ENCODE data around the gene KRT74. TPM values are rescaled to one million over a fixed set of nuclear protein-coding genes. Genes with fewer than 3 reads are reported as not detected.

The KRT74 gene
- total and polyA plus RNA-seq, 4 experiments from 2014 or later = not detected

DNA sequence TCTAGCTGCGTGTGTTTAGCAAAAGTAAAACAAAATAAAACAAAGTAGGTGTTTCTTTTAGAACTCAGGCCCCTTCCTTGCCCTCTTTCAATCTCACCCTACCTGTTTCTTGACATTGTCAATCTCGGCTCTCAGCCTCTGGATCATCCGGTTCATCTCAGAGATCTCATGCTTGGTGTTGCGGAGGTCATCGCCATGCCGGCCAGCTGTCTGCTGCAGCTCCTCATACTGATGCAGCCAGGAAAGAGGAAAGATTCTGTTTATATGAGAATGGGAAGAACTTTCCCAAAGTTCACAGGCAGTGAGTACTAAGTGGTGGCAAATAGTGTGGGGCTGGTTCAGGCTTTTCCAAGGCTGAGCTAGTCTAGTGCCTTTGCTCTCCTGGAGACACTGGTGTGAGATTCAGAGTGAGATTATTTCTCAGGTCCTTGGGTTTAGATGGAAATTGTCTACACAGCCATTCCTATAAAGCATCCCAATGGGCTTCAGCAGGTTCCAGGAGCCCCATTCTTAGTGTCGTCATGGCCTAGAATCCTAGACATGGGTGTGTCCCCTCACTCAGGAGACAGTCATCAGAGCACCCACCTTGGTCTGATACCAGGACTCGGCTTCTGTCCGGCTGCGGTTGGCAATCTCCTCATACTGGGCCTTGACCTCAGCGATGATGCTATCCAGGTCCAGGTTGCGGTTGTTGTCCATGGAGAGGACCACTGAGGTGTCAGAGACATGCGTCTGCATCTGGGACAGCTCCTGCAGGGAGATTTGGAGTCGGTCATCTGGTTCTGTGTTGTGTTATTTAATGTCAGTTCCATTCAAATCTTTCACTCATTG, 56.4 kb downstream of the KRT74 start:
- intact Hi-C loops (cut with micrococcal nuclease) = no loop called here
- POLR2A ChIA-PET (ENCODE audit: partially characterized antibody) = no interaction called here

DNA sequence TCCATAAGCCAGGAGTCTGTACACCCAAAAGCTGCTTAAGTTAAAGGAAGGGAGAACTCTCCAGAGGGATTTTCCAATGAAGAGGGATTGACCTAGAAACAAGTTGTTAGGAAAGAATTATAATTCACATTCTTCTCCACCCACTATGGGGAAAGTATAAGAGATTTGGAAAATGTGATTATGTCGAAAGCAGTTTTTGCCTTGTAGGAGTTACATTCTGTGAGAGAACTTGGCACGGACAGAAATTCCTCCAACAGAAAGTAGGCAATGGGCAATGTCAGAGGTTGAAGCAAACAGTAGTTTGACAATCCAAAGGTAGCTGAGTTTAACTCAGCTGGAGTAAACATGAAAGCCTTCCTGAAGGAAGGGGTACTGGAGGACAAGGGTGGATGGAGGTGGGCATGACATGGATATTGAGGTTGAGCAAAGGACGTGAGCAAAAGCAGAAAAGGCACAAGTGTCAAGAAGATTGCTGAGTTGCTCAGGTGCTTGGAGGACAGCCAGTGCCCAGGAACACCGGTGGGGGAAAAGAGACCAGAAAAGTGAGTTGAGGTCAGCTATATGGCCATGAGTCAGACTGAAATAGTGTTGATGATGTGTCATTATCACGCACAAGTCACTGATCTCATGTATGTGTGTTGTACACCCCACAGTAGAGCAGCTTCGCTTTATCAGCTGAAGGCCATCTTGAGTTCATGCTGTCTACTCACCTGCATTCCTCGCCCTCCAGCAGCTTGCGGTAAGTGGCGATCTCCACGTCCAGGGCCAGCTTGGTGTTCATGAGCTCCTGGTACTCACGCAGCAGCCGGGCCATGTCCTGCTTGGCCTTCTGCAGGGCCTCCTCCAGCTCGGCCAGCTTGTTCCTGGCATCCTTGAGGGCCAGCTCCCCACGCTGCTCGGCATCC, 57.5 kb downstream of the KRT74 start:
- H3K9me3 Mint-ChIP-seq = peaks cover 0 to 9% (median 6%) of the 10 kb centered on the region in 8 donors
- Histone ChIP-seq H3K27me3 (ENCODE audit: insufficient read depth, low read length) (no peaks in the 10 kb centered on the region), H3K4me3 (ENCODE audit: low read length in 2 of 2) (no peak overlapping the region), H3K36me3 (ENCODE audit: insufficient read depth, low read length) (no peaks in the 10 kb centered on the region), H3K27ac (ENCODE audit: low read depth, low read length) (no peak overlapping the region), H3K9me3 (ENCODE audit: control insufficient read depth in 1 of 2, low read length in 2 of 2) (no peaks in the 10 kb centered on the region), H3K4me1 (ENCODE audit: insufficient read depth, low read length) (no peaks in the 10 kb centered on the region)
- intact Hi-C loops (cut with micrococcal nuclease) = no loop called here
- H3K27ac Mint-ChIP-seq = no peak overlapping the region
- H3K4me3 Mint-ChIP-seq = no peak overlapping the region
- H3K4me1 Mint-ChIP-seq = no peaks in the 10 kb centered on the region
- H3K36me3 Mint-ChIP-seq = no peaks in the 10 kb centered on the region
- CTCF ChIA-PET (ENCODE audit: partially characterized antibody) = interaction anchor here (0.9 to 1.0 kb wide), 2 partner anchors 65 to 364 kb away, joined by 3 read pairs; no protein-coding TSS in a partner anchor
- no peak for DNase-seq
- POLR2A ChIA-PET (ENCODE audit: partially characterized antibody) = no interaction called here
- H3K27me3 Mint-ChIP-seq = peaks cover 7 to 12% of the 10 kb centered on the region in 2 donors

More for the DNA sequence above, 56.4 kb downstream of the KRT74 start:
- Histone ChIP-seq H3K27me3 (ENCODE audit: insufficient read depth, low read length) (no peaks in the 10 kb centered on the region), H3K4me1 (ENCODE audit: insufficient read depth, low read length) (no peaks in the 10 kb centered on the region), H3K27ac (ENCODE audit: low read depth, low read length) (no peak overlapping the region), H3K36me3 (ENCODE audit: insufficient read depth, low read length) (no peaks in the 10 kb centered on the region), H3K9me3 (ENCODE audit: control insufficient read depth in 1 of 2, low read length in 2 of 2) (no peaks in the 10 kb centered on the region), H3K4me3 (ENCODE audit: low read length in 2 of 2) (no peak overlapping the region)
- Mint-ChIP-seq H3K27ac (no peak overlapping the region), H3K4me1 (no peaks in the 10 kb centered on the region), H3K9me3 (peaks cover 0 to 2% (median 0%) of the 10 kb centered on the region in 8 donors), H3K27me3 (peaks cover 7 to 12% of the 10 kb centered on the region in 2 donors), H3K4me3 (no peak overlapping the region), H3K36me3 (no peaks in the 10 kb centered on the region)
- DNase-seq = no peak
- CTCF ChIA-PET (ENCODE audit: partially characterized antibody) = no interaction called here

Other genes starting within 250 kb of the KRT74 start
- gene KRT85, start 206.4 kb downstream of the KRT74 start, total RNA-seq = not detected
- gene KRT85, start 206.4 kb downstream of the KRT74 start, polyA plus RNA-seq = not detected
- not detected for gene KRT84, start 188.2 kb downstream of the KRT74 start, total RNA-seq
- not detected for gene KRT84, start 188.2 kb downstream of the KRT74 start, polyA plus RNA-seq
- gene KRT82, start 167.5 kb downstream of the KRT74 start, total RNA-seq = not detected
- gene KRT82, start 167.5 kb downstream of the KRT74 start, polyA plus RNA-seq = not detected
- not detected for gene KRT75, start 139.5 kb downstream of the KRT74 start, total RNA-seq
- not detected for gene KRT75, start 139.5 kb downstream of the KRT74 start, polyA plus RNA-seq
- not detected for gene KRT6B, start 121.7 kb downstream of the KRT74 start, total RNA-seq
- gene KRT6B, start 121.7 kb downstream of the KRT74 start, polyA plus RNA-seq = not detected
- not detected for gene KRT6C, start 100.0 kb downstream of the KRT74 start, total RNA-seq
- gene KRT6C, start 100.0 kb downstream of the KRT74 start, polyA plus RNA-seq = not detected
- not detected for gene KRT6A, start 80.6 kb downstream of the KRT74 start, total RNA-seq
- gene KRT6A, start 80.6 kb downstream of the KRT74 start, polyA plus RNA-seq = not detected
- not detected for gene KRT5, start 53.4 kb downstream of the KRT74 start, total RNA-seq
- gene KRT5, start 53.4 kb downstream of the KRT74 start, polyA plus RNA-seq = not detected
- not detected for gene KRT71, start 20.7 kb downstream of the KRT74 start, total RNA-seq
- gene KRT71, start 20.7 kb downstream of the KRT74 start, polyA plus RNA-seq = not detected
- gene KRT72, start 27.6 kb upstream of the KRT74 start, total RNA-seq = 1 to 10 TPM; 7.7 to 8.4 TPM
- not detected for gene KRT72, start 27.6 kb upstream of the KRT74 start, polyA plus RNA-seq
- gene KRT73, start 44.7 kb upstream of the KRT74 start, total RNA-seq = 1 to 10 TPM; 5.7 to 6.0 TPM
- 1 to 10 TPM; 1.2 to 1.3 TPM for gene KRT73, start 44.7 kb upstream of the KRT74 start, polyA plus RNA-seq
- gene KRT2, start 78.4 kb upstream of the KRT74 start, total RNA-seq = under 1 TPM; 0.23 to 0.39 TPM
- under 1 TPM; 0.08 to 0.20 TPM for gene KRT2, start 78.4 kb upstream of the KRT74 start, polyA plus RNA-seq
- gene KRT1, start 106.6 kb upstream of the KRT74 start, total RNA-seq = under 1 TPM in 1 of 2 experiments, not detected in 1; 0.67 TPM
- gene KRT1, start 106.6 kb upstream of the KRT74 start, polyA plus RNA-seq = 10 to 100 TPM; 21.0 to 25.5 TPM
- gene KRT77, start 129.7 kb upstream of the KRT74 start, total RNA-seq = not detected
- gene KRT77, start 129.7 kb upstream of the KRT74 start, polyA plus RNA-seq = not detected
- gene KRT76, start 203.5 kb upstream of the KRT74 start, total RNA-seq = not detected
- not detected for gene KRT76, start 203.5 kb upstream of the KRT74 start, polyA plus RNA-seq
- gene KRT3, start 222.3 kb upstream of the KRT74 start, total RNA-seq = not detected
- not detected for gene KRT3, start 222.3 kb upstream of the KRT74 start, polyA plus RNA-seq
- gene KRT4, start 240.3 kb upstream of the KRT74 start, total RNA-seq = not detected
- gene KRT4, start 240.3 kb upstream of the KRT74 start, polyA plus RNA-seq = not detected

All from CD4-positive, alpha-beta memory T cell (primary cell).